NCI-H82 (cell line): ENCODE results near the gene ZMYND15.

ENCODE experiments used
- DNase-seq: peaks from one replicate; lab custom pipeline; 2025; lab: John Stamatoyannopoulos, UW

The ZMYND15 gene

DNA sequence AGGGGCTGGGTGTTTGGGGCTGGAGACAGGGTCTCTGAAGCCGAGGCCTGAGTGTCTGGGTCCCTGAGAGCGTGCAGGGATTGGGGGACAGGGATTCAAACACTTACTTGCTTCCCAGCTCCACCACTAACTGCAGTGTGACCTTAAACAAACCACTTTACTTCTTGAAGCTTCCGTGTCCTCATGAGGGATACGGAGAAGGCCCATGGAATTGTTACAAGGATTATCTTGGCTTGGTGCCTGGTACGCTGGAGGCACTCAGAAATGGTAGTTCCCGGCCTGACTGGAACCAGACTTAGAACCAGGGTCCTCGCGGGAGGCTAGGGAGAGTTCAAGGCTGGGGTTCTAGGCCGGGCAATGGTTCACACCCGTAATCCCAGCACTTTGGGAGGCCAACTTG lies 3.0 kb downstream of the ZMYND15 start:
- no peak for DNase-seq

DNA sequence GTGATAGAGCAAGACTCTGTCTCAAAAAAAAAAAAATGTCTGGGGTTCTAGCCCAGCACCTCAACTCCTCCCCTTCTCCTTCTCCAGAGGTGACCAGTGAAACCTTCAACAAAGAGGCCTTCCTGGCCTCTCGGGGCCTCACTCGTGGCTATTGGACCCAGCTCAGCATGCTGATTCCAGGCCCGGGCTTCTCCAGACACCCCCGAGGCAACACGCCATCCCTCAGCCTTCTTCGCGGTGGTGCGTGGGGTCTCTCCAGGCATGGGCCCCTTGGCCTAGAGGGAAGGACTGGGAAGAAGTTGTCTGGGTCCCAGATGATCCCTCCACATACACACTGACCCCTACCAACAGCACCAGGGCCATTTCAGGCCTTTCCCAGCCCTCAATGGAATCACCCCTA lies 3.6 kb downstream of the ZMYND15 start:
- no peak for DNase-seq

DNA sequence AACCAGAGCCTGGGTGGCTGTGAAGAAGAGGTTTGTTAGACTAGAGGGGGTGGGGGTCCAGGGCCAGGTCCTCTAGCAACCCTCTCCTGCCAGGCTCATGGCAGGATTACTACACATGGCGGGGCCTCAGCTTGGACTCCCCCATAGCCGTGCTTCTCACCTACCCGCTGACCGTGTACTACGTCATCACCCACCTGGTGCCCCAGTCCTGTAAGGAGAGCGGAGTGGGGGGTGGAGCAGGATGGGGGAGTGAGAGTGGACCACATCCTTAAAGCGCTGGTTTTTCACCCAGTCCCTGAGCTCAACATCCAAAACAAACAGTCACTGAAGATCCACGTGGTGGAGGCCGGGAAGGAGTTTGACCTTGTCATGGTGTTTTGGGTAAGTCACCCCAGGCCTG lies 4.3 kb downstream of the ZMYND15 start:
- DNase-seq = no peak

DNA sequence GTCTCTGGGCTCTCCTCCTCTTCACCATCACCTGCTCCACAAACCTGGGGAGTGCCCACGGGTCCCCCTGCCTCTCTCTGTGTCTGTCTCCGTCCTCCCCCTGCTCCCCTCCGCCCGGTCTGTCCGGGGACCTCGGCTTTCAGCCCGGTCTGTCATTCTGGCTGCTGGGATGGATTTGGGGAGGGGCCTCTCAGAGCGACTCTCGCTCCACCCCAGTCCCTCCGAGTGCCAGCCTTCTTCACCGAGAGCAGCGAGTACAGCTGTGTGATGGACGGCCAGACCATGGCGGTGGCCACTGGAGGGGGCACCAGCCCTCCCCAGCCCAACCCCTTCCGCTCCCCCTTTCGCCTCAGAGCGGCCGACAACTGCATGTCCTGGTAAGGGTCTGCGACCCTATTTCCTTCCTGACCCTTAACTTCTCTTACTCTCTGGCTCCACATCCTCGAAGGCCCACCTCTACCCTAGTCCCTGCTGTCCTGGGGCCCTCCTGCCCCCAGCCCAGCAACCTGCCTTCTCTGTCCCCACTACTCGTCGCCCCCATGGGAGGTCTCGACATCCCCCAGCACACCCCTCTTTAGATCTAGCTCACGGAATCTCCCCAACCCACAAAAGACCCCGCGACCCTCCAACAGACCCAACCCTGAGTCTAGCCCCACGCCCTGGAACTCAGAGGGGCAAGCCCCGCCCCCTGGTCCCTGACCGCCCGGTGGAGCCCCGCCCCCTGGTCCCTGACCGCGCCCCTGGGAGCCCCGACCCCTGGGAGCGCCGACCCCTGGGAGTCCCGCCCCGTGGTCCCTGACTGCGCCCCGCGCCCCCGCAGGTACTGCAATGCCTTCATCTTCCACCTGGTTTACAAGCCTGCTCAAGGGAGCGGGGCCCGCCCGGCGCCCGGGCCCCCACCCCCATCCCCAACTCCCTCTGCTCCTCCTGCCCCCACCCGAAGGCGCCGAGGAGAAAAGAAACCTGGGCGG lies 5.7 kb downstream of the ZMYND15 start:
- DNase-seq = no peak

DNA sequence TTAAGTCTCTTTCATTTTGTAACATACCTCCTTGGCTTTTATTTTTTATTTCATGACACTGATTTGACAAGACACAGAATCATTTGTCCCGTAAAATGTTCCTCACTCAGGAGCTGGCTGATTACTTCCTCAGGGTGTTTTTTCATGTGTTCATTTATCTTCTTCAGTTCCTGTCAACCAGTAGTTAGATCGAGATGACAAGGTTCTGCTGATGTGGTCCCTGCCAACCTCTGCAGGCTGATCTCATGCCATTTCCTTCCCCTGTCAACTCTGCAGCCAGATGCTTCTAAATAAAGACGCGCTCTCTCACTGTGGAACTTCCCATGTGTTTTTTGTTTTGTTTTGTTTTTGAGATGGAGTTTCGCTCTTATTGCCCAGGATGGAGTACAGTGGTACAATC lies 8.2 kb downstream of the ZMYND15 start:
- DNase-seq = no peak

- no peak for DNase-seq
Measured at GRCh38 chr17:4748686-4749085, 9.1 kb downstream of the ZMYND15 start.

GRCh38 chr17:4750606-4751005 lies 11.0 kb downstream of the ZMYND15 start:
- DNase-seq = no peak

- DNase-seq = no peak
Measured at GRCh38 chr17:4751932-4752331, 12.3 kb downstream of the ZMYND15 start.

DNA sequence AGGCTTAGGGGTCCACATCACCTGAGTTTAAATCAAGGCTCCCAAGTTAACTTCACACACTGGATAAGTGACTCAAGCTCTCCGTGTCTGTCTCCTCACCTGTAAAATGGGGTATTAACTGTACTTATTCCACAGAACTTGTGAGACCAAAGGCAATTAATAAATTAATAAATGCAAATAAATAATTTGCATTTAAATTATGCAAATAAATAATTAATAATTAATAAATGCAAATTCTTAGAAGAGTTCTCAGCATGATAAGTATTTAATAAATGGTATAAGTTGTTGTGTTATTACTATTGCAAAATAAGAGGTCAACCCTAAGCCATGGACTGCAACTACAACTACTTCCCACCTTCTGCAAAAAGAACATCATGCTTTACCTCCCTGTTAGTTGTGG lies 13.8 kb downstream of the ZMYND15 start:
- DNase-seq = no peak

GRCh38 chr17:4759776-4760236 lies 20.2 kb downstream of the ZMYND15 start:
- DNase-seq = no peak

DNA sequence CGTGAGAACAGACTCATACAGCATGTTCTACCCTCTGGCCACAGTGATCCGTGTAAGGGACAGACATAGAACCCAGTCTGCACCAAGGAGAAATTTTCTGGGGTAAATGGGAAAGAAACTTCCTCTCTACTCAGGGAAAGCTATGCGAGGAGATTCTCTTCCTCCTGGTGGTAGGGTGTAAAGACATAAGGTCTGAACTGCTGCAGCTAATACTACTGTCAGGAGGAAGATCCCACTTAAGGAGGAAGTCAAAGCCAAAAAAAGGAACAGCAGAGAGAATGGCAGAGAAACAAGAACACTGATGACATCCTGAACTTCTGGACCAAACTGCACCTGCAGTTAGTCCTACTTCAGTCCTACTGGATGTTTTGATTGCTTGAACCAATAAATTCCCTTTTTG lies 25.0 kb downstream of the ZMYND15 start:
- DNase-seq = no peak

GRCh38 chr17:4766201-4766600 lies 26.6 kb downstream of the ZMYND15 start:
- DNase-seq = no peak

GRCh38 chr17:4766723-4767122 lies 27.1 kb downstream of the ZMYND15 start:
- DNase-seq = no peak

GRCh38 chr17:4768298-4768697 lies 28.7 kb downstream of the ZMYND15 start:
- no peak for DNase-seq

- no peak for DNase-seq
Measured at GRCh38 chr17:4769628-4770027, 30.0 kb downstream of the ZMYND15 start.

DNA sequence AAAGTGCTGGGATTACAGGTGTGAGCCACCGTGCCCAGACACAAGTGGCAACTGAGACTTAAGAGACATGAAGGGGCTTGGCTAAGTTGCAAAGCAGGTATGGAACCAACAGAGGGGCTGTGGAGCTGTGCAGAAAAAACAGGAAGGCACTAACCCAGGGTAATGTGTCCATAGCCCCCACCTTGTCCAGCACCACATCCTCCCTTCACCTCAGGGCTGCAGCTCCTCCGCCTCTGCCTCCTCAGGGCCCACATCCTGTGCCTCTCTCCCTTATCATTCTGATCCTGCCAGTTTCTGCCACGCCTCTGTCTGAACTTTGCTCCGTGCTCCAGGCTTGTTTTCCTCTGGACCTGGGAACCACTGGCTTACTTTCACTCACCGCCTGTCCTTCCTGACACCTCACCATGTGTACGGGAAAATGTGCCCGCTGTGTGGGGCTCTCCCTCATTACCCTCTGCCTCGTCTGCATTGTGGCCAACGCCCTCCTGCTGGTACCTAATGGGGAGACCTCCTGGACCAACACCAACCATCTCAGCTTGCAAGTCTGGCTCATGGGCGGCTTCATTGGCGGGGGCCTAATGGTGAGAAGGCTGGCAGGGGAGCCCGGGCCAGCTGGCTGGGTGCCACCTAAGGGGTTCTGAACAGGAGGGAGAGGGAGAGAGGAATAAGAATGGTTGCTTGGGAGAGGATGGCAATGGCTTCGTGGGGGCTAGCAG lies 32.0 kb downstream of the ZMYND15 start, which contains the start of gene TM4SF5:
Gene TM4SF5 (plus strand): TSS at position 368 of the 716 bp plus-strand sequence. CDS start 37 bp downstream, at position 405.
- no peak for DNase-seq

DNA sequence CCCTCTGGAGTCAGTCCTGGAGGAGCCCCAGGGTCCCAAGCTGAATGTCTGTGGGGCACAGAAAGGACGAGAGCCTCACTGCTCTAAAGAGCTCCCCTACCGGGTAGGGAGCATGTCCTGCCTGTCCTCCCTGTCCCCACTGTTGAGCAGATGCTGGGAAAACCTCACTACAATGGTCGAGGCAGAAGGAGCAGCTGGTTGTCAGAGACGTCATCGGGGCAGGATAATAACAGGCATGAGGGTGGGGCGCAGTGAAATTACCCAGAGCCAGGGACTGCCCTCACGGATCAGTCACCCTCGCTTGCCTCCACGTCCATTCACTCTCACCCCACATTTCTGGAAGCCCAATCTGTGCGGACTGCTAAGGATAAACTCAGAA lies 32.6 kb downstream of the ZMYND15 start:
- DNase-seq = peak; percentile 45

DNA sequence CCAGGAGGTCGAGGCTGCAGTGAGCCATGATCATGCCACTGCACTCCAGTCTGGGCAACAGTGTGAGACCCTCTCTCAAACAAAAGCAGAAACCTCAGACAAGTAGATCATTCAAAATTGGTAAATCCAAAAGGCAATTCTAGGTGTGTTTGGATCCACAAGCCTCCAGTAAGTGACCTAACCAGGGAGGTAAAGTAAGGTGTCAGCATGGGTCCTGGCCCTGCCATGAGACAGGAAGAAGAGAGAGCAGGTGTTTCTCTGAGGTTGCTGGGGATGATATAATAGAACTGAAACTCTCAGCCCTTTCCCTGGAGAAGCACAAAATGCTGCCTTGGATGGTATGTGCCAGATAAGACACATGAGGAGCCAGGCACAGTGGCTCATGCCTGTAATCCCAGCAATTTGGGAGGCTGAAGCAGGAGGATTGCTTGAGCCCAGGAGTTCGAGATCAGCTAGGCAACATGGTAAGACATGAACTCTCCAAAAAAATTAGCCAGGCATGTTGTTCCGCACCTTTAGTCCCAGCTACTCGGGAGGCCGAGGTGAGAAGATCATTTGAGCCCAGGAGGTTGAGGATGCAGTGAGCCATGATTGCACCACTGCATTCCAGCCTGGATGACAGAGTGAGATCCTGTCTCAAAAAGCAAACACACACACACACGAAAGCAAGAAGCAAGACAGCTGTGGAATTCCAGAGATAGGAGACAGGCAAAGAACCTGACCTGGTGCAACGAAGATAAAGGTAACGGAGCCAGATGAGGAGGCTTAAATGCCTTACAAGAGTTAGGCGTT lies 38.5 kb downstream of the ZMYND15 start:
- no peak for DNase-seq

GRCh38 chr17:4780325-4780955 lies 40.8 kb downstream of the ZMYND15 start:
- no peak for DNase-seq

DNA sequence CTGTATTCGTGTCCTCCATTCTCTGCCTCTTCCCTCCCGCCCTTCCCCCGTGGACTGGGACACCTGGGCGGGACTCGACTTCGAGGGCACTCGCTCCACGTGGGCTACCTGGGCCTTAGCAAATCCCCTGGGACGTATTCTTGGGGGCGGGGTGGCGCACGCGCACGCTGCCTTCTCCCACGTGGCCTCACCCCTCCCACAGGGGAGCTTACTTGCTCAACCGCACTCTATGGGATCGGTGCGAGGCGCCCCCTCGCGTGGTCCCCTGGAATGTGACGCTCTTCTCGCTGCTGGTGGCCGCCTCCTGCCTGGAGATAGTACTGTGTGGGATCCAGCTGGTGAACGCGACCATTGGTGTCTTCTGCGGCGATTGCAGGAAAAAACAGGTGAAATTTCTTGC lies 43.0 kb downstream of the ZMYND15 start:
- peak; percentile 74 for DNase-seq

DNA sequence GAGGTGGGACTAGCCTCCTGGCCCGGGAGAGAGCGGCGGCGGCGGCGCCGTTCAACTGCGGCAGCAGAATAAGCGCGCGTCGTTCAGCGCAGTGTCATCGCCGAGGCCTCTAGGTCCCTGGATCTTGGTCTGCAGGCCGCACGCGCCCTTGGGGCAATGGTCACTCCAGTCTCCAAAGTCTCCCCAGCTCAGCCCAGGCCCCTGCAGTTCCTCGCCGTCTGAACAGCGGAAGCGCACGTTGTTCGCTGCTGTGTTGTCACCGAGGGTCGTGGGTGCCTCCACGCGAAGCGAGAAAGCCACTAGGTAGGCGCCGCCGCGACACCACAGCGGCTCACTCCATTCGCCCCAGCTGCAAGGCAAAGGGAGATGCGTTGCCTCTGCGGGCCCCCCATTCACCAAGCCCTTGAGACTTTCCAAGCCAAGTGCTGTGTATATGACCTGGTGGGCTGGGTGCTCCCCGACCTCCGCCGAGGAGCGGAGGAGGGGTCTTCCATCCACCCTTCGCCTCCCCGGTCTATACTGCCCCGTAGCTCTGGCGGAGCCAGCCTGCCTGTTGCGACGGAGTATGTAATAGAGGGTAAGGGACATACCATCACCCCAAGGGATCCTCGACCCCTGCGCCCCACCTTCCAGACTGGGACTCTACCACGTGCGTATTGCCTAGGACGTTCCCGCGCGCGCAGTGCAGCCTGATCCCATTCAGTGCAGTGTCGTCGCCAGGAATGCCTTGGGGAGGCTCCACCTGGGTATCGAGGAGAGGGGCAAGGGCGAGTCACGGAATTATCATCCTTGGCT lies 45.9 kb downstream of the ZMYND15 start:
- peak; percentile 56 for DNase-seq
